ENCODE results near the gene C10orf143.

DNA sequence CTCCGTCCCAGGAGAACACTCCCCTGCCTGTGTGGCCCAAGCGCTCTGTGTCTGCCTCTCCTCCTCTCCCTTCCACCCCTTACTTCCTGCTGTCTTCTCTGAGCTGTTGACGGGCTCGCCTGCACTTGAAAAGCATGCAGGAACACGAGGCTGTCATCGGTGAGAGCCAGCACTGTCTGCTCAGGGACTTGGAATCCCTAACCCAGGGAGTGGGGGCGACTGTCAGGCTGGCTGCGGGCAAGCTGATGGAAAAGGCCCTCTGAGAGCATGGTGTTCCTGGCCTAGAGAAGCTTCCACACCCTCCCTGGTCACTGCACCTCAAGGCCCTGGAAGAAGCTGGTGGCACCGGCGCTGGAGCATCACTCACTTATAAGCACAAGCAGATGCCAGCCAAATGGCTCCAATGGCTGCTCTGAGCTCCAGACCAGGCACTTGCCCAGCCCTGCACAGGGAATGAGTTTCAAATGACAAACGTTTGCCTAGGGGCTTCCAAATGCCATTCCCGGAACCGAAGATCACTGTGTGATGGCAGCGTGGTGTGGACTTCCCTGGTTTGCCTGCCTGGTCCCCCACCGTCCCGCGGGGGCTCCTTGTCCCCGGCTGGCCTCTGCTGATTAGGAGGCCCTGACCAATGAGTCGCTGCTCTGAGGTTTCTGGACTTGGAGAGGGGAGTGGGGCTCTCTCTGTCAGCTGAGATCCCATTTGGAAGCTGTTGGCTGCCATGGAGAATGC, 89.8 kb downstream of the C10orf143 start:
- TF ChIP-seq, protein P1, sequence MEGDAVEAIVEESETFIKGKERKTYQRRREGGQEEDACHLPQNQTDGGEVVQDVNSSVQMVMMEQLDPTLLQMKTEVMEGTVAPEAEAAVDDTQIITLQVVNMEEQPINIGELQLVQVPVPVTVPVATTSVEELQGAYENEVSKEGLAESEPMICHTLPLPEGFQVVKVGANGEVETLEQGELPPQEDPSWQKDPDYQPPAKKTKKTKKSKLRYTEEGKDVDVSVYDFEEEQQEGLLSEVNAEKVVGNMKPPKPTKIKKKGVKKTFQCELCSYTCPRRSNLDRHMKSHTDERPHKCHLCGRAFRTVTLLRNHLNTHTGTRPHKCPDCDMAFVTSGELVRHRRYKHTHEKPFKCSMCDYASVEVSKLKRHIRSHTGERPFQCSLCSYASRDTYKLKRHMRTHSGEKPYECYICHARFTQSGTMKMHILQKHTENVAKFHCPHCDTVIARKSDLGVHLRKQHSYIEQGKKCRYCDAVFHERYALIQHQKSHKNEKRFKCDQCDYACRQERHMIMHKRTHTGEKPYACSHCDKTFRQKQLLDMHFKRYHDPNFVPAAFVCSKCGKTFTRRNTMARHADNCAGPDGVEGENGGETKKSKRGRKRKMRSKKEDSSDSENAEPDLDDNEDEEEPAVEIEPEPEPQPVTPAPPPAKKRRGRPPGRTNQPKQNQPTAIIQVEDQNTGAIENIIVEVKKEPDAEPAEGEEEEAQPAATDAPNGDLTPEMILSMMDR (IDR thresholded peaks at IDR 0.05; ENCODE audit: low read length) = no peak
- TF ChIP-seq EZH2 (IDR thresholded peaks at IDR 0.05; ENCODE audit: borderline replicate concordance, low read length) = no peak
